ENCODE data around the gene NHERF2.

The NHERF2 gene

DNA sequence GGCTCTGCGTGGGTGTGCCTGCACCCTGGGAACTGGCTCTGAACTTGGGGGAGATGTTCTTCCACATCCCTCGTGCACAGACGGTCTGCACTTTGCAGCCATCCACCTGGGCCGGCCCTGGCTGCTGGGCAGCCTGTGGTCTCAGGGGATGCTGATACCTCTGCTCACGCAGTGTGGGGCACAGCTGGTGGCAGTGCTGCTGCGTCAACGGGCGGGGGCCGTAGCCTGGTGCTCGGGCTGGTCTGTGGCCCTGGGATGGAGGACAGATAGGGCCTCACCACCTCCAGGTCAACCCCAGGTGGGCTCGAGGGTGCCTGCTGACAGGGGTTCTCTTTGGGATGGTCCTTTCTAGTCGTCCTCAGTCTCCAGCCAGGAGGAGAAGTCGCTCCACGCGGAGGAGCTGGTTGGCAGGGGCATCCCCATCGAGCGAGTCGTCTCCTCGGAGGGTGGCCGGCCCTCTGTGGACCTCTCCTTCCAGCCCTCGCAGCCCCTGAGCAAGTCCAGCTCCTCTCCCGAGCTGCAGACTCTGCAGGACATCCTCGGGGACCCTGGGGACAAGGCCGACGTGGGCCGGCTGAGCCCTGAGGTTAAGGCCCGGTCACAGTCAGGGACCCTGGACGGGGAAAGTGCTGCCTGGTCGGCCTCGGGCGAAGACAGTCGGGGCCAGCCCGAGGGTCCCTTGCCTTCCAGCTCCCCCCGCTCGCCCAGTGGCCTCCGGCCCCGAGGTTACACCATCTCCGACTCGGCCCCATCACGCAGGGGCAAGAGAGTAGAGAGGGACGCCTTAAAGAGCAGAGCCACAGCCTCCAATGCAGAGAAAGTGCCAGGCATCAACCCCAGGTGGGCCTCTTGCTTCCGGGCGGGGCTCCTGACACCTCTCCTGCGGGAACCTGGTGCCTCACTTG, 57.4 kb downstream of the NHERF2 start:
- peaks cover 6% of the 10 kb centered on the region for H3K4me1 Mint-ChIP-seq
- peaks cover 3% of the 10 kb centered on the region for H3K36me3 Mint-ChIP-seq (ENCODE audit: low read depth)
- no peaks in the 10 kb centered on the region for H3K27me3 Mint-ChIP-seq (ENCODE audit: low read depth, poor library complexity)
- TF ChIP-seq CTCF (IDR thresholded peaks at IDR 0.05) = no peak
- DNase-seq = no peak
- H3K27ac Mint-ChIP-seq = no peak overlapping the region
- no peak overlapping the region for H3K4me3 Mint-ChIP-seq
- no peaks in the 10 kb centered on the region for H3K9me3 Mint-ChIP-seq

DNA sequence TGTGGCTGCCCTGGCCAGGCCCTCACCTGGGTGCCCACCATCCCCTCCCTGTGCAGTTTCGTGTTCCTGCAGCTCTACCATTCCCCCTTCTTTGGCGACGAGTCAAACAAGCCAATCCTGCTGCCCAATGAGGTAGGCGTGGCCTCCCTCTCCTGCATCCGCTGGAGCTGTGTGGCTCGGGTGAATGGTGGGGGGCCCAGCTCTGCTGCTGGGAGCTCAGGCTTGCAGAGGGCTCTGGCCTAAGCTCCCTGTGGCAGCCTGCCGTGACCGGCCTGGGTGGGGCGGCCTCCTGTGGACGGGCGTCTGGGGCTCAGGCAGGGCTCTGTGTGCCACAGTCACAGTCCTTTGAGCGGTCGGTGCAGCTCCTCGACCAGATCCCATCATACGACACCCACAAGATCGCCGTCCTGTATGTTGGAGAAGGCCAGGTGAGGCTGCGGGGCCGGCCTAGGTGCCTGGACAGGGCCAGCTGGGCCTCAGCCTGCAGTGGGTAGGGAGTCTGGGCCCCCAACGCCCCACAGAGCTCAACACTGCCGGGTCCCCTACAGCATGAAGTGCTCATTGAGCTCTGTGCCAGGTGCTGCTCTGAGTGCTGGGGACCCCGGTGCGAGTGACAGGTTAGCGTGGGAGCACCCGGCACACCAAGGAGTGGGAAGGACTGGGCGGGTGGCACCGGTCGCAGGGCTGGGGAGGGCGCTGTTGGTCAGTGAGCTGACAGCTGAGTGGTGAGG, 58.4 kb downstream of the NHERF2 start:
- Mint-ChIP-seq H3K4me3 (no peak overlapping the region), H3K9me3 (no peaks in the 10 kb centered on the region), H3K4me1 (peaks cover 6% of the 10 kb centered on the region), H3K27me3 (ENCODE audit: low read depth, poor library complexity) (no peaks in the 10 kb centered on the region), H3K27ac (no peak overlapping the region), H3K36me3 (ENCODE audit: low read depth) (peaks cover 5% of the 10 kb centered on the region)
- TF ChIP-seq CTCF (IDR thresholded peaks at IDR 0.05) = no peak
- no peak for DNase-seq

GRCh38 chr16:2085669-2086068, 59.0 kb downstream of the NHERF2 start:
- Mint-ChIP-seq H3K36me3 (ENCODE audit: low read depth) (peaks cover 5% of the 10 kb centered on the region), H3K4me1 (peaks cover 6% of the 10 kb centered on the region), H3K4me3 (no peak overlapping the region), H3K27me3 (ENCODE audit: low read depth, poor library complexity) (no peaks in the 10 kb centered on the region), H3K27ac (no peak overlapping the region), H3K9me3 (no peaks in the 10 kb centered on the region)
- no peak for DNase-seq
- TF ChIP-seq CTCF (IDR thresholded peaks at IDR 0.05) = no peak

DNA sequence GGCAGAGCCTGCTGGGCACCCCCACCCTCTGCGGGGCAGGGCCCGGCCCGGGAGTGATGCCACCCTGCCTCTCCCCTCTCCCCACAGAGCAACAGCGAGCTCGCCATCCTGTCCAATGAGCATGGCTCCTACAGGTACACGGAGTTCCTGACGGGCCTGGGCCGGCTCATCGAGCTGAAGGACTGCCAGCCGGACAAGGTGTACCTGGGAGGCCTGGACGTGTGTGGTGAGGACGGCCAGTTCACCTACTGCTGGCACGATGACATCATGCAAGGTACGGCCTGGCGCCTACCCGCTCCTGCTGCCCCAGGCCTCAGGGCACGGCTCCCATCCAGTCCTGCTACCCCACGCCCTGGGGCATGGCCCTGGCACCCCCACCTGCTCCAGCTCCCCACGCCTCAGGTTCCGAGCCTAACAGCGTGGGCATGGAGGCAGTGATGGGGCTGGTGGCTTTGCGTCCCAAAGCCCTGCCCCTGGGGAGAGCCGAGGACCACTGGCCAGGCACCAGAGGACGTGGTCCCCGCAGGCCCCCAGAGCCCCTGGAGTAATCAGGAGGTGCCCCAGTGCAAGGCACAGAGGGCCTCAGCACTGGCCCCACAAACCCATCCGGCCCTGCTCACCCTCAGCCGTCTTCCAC, 59.5 kb downstream of the NHERF2 start:
- H3K4me1 Mint-ChIP-seq = peaks cover 6% of the 10 kb centered on the region
- no peaks in the 10 kb centered on the region for H3K27me3 Mint-ChIP-seq (ENCODE audit: low read depth, poor library complexity)

More for the DNA sequence above, 59.5 kb downstream of the NHERF2 start:
- Mint-ChIP-seq H3K27ac (no peak overlapping the region), H3K9me3 (no peaks in the 10 kb centered on the region), H3K4me3 (no peak overlapping the region), H3K36me3 (ENCODE audit: low read depth) (peaks cover 5% of the 10 kb centered on the region)
- TF ChIP-seq CTCF (IDR thresholded peaks at IDR 0.05) = no peak
- DNase-seq = no peak
